Measurements from ENCODE around the gene LRRK2.
A peak's percentile ranks its signal among the peaks of the same experiment; 100 is the strongest.

LRRK2 gene

DNA sequence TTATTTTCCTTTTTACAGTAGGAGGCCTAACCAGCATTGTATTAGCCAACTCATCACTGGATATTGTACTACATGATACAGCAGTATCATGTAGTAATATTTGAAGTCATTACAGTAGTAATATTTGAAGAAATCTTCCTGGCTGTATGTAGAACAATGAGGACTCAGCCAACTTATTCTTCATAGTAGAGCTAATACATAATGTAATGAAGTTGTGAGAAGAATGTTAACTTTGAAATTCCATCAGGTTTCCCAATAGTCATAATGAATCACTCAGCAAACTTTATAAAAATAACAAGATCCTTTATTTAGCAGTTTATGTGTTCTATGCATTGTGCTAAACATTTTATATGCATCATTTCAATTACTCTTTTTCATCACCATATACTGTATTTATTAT is 61.8 kb downstream of the LRRK2 start:
- no peak for TF ChIP-seq CTCF (conservative IDR thresholded peaks at IDR 0.05; ENCODE audit: low read depth, low read length)
- DNase-seq (ENCODE audit: low read depth): peak; percentile 23
- no peak overlapping the region for H3K4me3 ChIP-seq (ENCODE audit: low read depth, low read length)

DNA sequence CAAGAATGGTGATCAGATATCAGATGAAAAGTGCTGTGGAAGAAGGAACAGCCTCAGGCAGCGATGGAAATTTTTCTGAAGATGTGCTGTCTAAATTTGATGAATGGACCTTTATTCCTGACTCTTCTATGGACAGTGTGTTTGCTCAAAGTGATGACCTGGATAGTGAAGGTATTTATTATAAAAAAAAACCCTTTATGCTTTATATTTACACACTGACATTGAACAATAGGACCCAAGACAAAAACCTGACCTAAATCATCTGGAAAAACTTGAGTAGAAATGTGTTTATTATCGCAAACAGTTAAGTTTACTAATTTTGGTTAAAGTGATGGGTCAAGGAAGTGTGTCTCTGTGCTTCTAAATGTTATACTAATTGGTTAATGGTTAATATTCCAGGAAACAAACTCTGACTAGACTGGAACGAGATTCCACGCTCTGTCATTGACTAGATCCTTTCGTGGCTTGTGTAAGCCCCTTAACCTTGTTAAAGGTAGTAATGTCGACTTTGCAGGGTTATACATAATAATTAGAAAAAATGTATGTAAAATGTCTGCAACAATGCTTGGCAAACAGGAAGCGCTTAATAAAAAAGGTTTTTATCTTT is 62.7 kb downstream of the LRRK2 start:
- DNase-seq (ENCODE audit: low read depth): no peak
- TF ChIP-seq CTCF (conservative IDR thresholded peaks at IDR 0.05; ENCODE audit: low read depth, low read length): no peak
- H3K4me3 ChIP-seq (ENCODE audit: low read depth, low read length): no peak overlapping the region

DNA sequence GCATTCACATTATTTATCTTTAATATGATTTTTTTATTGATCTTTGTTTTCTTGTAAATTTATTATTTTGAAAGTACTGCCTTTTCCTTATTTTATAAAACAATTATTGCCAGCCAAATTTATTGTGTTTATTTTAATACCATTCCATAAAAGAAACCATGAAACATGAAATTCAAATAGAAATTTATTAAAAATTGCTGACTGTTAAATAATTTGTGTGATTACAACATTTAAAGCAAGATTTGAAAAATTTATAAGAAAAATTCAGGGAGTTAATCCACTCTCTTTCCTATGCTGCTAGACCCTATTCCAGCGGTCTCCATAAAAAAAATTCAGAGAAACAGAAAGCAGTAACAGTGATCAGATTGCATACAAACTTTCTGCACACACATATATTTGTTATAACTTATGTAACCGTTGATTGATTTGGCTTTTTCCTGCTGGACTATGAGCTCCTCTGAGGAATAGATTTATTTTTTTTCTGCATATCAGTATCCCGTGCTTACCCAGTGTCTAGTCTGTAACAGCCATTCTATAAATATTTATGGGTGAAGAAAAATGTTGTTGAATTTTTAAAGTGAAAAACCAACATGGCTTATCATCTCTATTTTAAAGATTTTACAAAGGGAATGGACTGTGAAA is 68.1 kb downstream of the LRRK2 start:
- no peak for DNase-seq (ENCODE audit: low read depth)
- H3K4me3 ChIP-seq (ENCODE audit: low read depth, low read length): no peak overlapping the region
- no peak for TF ChIP-seq CTCF (conservative IDR thresholded peaks at IDR 0.05; ENCODE audit: low read depth, low read length)

DNA sequence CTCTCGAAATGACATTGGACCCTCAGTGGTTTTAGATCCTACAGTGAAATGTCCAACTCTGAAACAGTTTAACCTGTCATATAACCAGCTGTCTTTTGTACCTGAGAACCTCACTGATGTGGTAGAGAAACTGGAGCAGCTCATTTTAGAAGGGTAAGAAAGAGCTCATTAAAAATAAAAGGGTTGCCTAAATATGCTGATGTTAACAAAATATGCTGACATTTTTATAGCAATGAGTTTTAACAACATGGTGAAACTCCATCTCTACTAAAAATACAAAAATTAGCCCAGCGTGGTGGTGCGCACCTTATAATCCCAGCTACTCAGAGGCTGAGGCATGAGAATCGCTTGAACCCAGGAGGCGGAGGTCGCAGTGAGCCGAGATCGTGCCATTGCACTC is 73.5 kb downstream of the LRRK2 start:
- H3K4me3 ChIP-seq (ENCODE audit: low read depth, low read length): no peak overlapping the region
- TF ChIP-seq CTCF (conservative IDR thresholded peaks at IDR 0.05; ENCODE audit: low read depth, low read length): no peak
- DNase-seq (ENCODE audit: low read depth): no peak

GRCh38 chr12:40300490-40300889 is 75.7 kb downstream of the LRRK2 start:
- TF ChIP-seq CTCF (conservative IDR thresholded peaks at IDR 0.05; ENCODE audit: low read depth, low read length): no peak
- no peak overlapping the region for H3K4me3 ChIP-seq (ENCODE audit: low read depth, low read length)
- DNase-seq (ENCODE audit: low read depth): peak; percentile 20

GRCh38 chr12:40309001-40309400 is 84.2 kb downstream of the LRRK2 start:
- DNase-seq (ENCODE audit: low read depth): no peak
- H3K4me3 ChIP-seq (ENCODE audit: low read depth, low read length): no peak overlapping the region
- TF ChIP-seq CTCF (conservative IDR thresholded peaks at IDR 0.05; ENCODE audit: low read depth, low read length): no peak

DNA sequence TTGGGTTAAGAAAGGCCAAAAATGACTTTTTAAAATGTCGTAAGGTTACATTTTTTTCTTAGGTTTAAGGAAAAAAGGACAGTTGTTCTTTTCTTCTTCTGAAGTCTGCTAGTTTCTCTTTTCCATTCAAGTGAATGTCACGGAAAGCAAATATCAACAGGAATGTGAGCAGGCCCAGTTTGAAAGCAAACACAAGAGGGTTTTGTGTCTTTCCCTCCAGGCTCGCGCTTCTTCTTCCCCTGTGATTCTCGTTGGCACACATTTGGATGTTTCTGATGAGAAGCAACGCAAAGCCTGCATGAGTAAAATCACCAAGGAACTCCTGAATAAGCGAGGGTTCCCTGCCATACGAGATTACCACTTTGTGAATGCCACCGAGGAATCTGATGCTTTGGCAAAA is 85.4 kb downstream of the LRRK2 start:
- TF ChIP-seq CTCF (conservative IDR thresholded peaks at IDR 0.05; ENCODE audit: low read depth, low read length): no peak
- no peak overlapping the region for H3K4me3 ChIP-seq (ENCODE audit: low read depth, low read length)
- DNase-seq (ENCODE audit: low read depth): no peak
